ENCODE results near the gene LACTBL1.
"Not testable (repeated sequence)": the region's sequence is repeated elsewhere in the genome, so short reads cannot be mapped to it uniquely, and the experiment has no call there.

LACTBL1 gene

GRCh38 chr1:22976127-22976460, 3.4 kb upstream of the LACTBL1 start:
- DNase-seq, result no peak

DNA sequence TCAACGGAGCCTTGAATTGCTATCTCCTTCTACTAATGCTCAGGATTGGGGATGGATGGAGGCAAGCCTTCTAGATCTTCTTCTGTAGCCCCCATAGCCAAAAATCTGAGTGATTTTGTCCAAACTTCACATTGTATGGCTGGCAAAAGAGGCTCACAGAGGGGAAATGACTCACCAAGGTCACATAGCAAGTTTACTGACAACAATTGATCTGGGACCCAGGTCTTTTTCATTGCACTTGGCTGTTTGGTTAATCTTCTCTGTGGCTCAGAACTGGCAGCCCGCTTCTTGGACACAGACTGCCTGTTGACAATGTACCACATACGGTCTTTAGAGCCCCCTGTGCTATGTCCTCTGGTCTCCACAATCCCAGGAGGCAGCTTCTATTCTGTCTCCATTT, 3.0 kb upstream of the LACTBL1 start:
- DNase-seq, result no peak

DNA sequence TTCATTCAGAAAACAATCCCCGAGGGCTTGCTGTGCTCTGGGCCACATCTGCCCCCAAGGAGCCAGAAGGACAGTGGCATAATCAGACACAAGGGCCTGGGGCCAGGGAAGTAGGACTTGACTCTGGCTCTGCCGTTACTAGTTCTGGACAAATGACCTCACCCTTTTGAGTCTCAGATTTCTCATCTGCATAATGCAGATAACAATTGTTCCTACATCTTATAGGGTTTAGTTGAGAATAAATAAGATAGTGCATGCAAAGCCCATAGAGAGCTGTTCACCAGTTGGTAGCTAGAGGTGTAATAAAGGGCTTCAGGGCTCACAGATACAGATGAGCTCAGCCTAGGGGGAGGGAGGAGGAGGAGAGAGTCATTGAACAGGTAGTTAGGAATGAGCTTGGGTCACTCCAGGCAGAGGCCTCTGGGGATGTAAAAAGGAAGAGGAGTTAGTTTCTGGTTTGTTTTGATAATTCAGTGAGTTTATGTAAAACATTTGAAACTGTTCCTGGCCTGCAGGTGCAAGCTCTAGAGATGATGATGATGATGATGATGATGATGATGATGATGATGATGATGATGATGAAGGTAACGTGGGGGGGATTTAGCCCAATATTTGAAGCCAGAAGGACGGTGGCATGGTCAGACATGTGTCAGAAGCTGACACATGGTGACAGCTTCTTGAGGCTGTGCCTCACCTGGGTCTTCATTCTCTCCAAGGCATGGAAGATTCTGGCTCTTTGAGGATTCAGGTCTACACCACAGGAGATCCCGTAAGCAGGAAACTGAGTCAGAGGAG, 858 bp downstream of the LACTBL1 start:
- no peak for DNase-seq

- DNase-seq, result no peak
Measured at GRCh38 chr1:22971161-22971560, 1.5 kb downstream of the LACTBL1 start.

- no peak for DNase-seq
Measured at GRCh38 chr1:22970096-22970495, 2.6 kb downstream of the LACTBL1 start.

DNA sequence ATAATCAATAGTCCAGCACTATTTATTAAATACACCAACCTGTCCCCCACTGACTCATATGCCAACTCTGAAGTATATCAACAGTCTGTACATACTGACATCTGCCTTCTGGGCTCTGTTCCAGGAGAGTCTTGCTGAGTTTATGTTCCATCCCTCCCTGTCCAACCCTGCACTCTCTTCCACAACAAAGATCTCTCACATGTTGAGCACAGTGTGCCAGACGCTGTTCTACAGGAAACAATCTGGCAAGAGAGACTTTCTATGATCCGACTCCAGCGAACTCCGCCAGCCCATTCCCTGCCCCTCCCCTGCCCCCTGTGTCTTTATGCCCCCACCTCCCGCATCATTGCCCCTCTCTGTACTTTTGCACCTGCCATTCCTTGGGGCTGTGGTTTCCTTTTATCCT, 3.4 kb downstream of the LACTBL1 start:
- no peak for DNase-seq

GRCh38 chr1:22967833-22968232, 4.8 kb downstream of the LACTBL1 start:
- DNase-seq, result no peak

GRCh38 chr1:22966309-22966708, 6.4 kb downstream of the LACTBL1 start:
- DNase-seq, result no peak

DNA sequence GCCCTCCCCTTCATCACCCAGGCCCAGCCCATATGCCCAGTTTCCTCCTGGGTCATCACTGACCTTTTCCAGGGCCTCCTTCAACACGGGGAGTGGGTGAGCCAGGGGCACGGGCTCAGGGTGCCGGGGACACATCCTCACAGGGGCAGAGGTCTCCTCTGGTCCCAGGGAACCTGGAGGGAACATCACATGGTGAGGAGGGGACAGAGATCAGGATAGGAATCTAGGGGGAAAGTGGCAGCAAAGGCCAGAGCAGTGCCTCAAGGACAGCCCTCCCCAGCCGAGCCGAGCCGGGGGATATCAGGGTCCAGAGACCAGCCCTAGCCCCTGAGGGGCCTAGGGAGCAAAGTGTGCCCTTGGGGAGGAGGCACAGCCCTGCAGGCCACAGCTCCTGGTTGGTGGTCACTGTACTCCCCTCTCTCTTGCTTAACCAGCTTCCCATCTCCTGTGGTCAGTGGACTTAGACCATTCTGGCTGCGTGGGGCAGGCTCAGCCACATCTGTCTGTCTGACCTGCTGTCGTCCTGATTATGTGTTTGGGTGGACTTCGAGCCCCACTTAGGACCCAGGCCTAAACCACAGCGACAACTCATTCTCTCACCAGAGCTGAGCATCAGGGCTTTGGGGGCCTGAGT, 9.5 kb downstream of the LACTBL1 start:
- no peak for DNase-seq

GRCh38 chr1:22962558-22962957, 10.1 kb downstream of the LACTBL1 start:
- no peak for DNase-seq

GRCh38 chr1:22959545-22960360, 12.9 kb downstream of the LACTBL1 start:
- no peak for DNase-seq

DNA sequence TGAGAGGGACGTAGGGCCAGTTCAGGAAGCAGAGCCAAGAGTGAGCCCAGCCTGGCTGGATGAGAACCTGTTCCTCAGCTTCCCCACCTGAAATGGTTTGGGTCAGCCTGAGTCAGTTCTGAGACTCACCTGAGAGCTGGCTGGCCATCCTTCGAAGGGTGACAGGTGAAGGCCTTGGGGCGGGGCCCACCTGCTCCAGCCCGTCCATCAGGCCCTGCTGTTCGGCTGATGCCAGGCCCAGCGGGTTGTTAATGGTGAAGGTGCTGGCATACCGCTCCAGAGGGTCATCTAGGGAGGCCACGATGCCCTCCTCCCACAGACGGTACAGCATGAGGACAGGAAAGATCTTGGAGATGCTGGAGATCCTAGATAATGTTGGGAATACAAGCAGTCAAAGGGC, 14.1 kb downstream of the LACTBL1 start:
- no peak for DNase-seq

DNA sequence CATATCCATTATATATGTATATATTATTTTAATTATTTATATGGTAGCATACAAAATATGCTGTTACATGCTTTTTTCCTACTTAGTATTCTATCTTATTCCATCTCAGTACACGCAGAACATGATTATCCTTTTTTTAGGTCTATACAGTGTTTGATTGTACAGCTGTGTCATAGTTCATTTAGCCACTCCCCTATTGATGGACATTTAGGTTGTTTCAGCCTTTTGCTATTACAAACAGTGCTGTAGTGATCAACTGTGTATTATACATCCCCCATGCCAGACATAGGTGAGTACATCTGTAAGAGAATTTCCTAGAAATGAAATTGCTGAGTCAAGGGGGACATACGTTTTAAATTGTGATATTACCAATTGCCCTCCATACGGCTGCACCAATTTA, 15.6 kb downstream of the LACTBL1 start:
- DNase-seq, result no peak

GRCh38 chr1:22955146-22955545, 17.5 kb downstream of the LACTBL1 start:
- DNase-seq, result no peak

DNA sequence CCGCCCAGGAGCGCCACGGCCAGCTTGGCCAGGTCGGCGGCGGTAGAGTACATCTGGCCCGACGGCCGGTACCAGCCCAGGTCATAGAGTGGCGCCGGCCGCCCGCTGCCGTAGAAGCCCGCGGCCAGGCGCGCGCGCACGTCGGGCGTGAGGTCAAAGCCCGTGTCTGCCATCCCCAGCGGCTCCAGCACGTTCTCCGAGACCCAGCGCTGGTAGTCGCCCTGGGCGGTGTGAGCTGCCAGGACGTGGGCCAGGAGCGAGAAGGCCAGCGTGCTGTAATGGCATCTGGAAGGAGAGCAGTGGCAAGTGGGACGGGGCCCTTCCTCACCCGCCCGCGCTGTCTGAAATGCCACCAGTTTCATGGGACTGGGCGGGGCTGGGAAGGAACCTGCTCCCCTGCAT, 18.9 kb downstream of the LACTBL1 start:
- DNase-seq, result no peak

DNA sequence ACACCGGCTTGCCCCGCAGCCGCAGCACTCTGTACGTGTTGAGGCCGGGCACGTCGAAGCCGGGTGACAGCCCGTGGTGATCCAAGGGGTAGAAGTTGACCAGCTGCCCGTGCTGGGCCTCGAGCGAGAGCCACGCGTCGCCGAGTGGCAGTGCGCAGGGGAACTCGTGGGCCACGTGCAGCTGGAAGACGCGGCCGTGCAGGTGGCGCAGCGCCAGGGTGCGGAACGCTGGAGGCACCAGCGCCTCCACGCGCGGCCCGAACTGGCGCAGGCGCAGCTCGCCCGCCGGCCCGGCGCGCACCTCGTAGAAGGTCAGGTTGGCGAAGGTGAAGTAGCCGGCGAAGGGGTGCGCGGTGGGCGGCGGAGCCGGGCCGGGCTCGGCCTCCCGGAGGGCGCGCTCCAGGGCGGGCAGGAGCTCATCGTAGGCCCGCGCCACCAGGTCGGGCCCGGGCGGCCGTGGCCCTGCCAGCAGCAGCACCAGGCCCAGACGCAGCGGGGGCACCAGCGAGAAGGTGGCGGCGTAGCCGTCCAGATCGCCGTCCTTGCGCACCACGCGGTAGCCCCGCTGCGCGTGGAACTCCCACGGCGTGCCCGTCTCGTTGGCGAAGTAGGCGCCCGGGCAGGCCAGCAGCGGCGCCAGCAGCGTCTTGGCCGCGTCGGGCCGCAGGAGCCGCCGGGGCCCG, 19.5 kb downstream of the LACTBL1 start:
- DNase-seq, result no peak

DNA sequence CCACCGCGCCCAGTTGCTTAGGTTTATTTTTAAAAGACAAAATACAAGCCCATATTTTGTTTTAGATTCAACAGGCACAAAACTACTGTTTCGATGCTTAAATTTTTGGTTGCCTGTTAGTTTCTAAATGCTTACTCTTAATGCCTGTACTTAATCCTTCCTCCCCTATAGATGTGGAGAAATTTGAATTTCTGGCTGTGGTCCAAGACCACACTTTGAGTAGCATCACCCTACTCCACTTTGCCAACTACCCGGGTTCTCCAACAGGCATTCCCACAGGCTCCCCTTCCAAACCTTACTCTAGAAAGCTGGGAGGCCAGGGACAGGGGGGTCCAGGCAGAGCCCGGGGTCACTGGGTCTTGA, 20.0 kb downstream of the LACTBL1 start:
- DNase-seq, result no peak

DNA sequence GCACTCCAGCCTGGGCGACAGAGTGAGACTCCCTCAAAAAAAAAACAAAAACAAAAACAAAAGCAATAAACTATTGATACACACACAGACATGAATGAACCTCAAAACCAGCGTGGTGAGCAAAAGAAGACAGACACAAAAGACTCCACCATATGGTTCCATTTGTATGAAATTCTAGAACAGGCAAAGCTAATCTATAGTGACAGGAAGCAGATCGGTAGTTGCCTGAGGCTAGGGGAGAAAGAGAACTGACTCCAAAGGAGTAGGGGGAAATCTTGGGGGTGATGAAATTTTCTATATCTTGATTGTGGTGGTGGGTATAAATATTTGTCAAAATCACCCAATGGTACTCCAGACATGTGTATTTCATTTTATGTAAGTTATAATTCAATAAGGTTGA, 20.9 kb downstream of the LACTBL1 start:
- DNase-seq, result no peak

- no peak for DNase-seq
Measured at GRCh38 chr1:22949822-22950331, 22.8 kb downstream of the LACTBL1 start.

- not testable (repeated sequence) for DNase-seq
Measured at GRCh38 chr1:22945171-22945570, 27.5 kb downstream of the LACTBL1 start.

- DNase-seq, result no peak
Measured at GRCh38 chr1:22944346-22945055, 28.2 kb downstream of the LACTBL1 start.

DNA sequence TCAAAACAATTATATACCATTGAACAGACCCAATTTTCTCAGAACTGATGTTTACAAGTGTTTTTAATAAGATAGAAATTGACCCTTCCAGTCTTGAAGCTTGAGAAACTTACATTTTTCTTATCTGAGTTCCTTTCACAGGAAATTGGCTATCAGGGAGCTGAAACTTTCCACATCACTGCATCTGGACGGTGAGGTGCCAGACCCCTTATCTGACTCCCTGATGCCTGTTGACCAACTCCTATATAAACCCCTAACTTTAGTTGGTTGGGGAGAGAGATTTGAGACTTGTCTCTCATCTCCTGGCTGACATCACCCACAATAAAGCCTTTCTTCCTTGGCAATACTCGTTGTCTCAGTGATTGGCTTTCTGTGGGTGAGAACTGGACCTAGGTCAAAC, 31.4 kb downstream of the LACTBL1 start:
- no peak for DNase-seq
